Ishikawa (cell line): Measurements from ENCODE around the gene CARD11.

ENCODE experiments used
- CEBPB ChIP-seq: IDR thresholded peaks from 2 replicates; pipeline ENCODE4 v1.6.1; 2012
- EP300 ChIP-seq: IDR thresholded peaks from 2 replicates; pipeline ENCODE4 v1.6.1; 2012; ENCODE audit warnings: borderline replicate concordance
- MAX ChIP-seq: IDR thresholded peaks from 2 replicates; pipeline ENCODE4 v1.6.1; 2012
- NFIC ChIP-seq: IDR thresholded peaks from 2 replicates; pipeline ENCODE4 v1.6.1; 2012
- RAD21 ChIP-seq: IDR thresholded peaks from 2 replicates; pipeline ENCODE4 v1.6.1; 2012; ENCODE audit warnings: low read depth
- TAF1 ChIP-seq: IDR thresholded peaks from 2 replicates; pipeline ENCODE4 v1.6.1; 2012; ENCODE audit warnings: low read depth, mild to moderate bottlenecking
- YY1 ChIP-seq: IDR thresholded peaks from 2 replicates; pipeline ENCODE4 v1.6.1; 2012; ENCODE audit warnings: low read depth
- ZBTB7A ChIP-seq: IDR thresholded peaks from 2 replicates; pipeline ENCODE4 v1.6.1; 2012; ENCODE audit warnings: low read depth
- TF ChIP-seq, protein P1 (sequence below): IDR thresholded peaks from 2 replicates; pipeline ENCODE4 v1.6.1; 2012; ENCODE audit warnings: low read depth, mild to moderate bottlenecking

- TF ChIP-seq, protein P1, sequence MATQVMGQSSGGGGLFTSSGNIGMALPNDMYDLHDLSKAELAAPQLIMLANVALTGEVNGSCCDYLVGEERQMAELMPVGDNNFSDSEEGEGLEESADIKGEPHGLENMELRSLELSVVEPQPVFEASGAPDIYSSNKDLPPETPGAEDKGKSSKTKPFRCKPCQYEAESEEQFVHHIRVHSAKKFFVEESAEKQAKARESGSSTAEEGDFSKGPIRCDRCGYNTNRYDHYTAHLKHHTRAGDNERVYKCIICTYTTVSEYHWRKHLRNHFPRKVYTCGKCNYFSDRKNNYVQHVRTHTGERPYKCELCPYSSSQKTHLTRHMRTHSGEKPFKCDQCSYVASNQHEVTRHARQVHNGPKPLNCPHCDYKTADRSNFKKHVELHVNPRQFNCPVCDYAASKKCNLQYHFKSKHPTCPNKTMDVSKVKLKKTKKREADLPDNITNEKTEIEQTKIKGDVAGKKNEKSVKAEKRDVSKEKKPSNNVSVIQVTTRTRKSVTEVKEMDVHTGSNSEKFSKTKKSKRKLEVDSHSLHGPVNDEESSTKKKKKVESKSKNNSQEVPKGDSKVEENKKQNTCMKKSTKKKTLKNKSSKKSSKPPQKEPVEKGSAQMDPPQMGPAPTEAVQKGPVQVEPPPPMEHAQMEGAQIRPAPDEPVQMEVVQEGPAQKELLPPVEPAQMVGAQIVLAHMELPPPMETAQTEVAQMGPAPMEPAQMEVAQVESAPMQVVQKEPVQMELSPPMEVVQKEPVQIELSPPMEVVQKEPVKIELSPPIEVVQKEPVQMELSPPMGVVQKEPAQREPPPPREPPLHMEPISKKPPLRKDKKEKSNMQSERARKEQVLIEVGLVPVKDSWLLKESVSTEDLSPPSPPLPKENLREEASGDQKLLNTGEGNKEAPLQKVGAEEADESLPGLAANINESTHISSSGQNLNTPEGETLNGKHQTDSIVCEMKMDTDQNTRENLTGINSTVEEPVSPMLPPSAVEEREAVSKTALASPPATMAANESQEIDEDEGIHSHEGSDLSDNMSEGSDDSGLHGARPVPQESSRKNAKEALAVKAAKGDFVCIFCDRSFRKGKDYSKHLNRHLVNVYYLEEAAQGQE, result no peak
- TF ChIP-seq YY1 (no peak), MAX (no peak), EP300 (no peak), CEBPB (no peak), RAD21 (no peak), NFIC (no peak), TAF1 (no peak), ZBTB7A (no peak)
These were observed 41.0 kb downstream of the CARD11 start for GRCh38 chr7:3002631-3003030.
